GM04504 (cell line): ENCODE measurements around the gene ARF3.

ENCODE experiments used
- DNase-seq: peaks from one replicate; pipeline ENCODE4 v3.0.0-alpha.2; 2012; ENCODE audit warnings: low read depth

Gene ARF3

DNA sequence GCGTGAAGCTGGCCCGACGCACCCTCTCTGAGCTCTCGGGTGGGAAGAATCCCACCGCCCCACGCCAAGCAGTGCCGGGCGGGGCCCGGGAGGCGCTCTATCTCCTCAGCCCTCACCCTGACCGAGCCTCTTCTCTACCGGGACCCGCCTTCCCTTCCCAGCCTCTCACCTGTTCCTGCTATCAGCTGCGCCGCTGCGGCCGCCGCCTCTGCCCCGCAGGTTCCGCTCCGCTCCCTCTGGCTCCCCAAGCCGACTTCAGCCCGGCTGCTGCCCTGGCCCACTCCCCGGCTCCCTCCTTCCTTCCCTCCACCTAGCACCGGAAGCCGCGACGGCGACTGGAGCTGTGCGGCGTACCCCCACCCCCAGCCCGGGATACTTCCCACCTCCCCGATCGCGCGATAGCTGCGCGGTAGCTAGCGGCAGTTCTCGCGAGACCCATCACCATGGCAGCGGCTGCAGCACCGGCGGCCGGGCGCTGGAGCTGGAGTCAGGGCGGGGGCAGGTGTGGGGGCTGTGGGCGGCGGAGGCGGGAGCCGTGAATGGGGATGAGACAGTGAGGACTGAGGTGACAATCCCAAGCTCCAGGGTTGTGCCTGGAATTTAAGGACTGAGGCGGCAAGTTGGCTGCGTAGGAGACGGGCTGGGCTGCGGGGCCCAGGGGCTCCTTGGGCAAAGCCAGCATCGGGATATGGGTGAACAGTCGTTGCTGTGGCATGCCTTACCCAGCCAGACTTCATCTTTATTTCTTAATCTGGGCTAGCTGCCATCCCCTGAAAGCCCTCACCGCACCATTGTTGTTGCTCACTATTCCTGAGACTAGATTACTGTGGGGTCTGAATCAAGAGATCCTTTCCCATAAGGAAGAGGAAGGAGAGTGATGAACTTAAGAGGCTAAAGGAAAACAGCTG, at the start of gene ARF3:
Gene ARF3, minus strand, starts transcription at position 347 of the 908 bp plus-strand sequence. CDS start 16,392 bp downstream, outside the sequence.
- DNase-seq = peak; percentile 79

- no peak for DNase-seq
These were observed 43.1 kb upstream of the ARF3 start for GRCh38 chr12:49000346-49000745.

GRCh38 chr12:48999371-49000131, 42.3 kb upstream of the ARF3 start, which contains the start of gene DDN:
Gene DDN, minus strand, starts transcription at chr12:48999375. Its CDS starts 88 bp downstream, at chr12:48999287.
- no peak for DNase-seq

DNA sequence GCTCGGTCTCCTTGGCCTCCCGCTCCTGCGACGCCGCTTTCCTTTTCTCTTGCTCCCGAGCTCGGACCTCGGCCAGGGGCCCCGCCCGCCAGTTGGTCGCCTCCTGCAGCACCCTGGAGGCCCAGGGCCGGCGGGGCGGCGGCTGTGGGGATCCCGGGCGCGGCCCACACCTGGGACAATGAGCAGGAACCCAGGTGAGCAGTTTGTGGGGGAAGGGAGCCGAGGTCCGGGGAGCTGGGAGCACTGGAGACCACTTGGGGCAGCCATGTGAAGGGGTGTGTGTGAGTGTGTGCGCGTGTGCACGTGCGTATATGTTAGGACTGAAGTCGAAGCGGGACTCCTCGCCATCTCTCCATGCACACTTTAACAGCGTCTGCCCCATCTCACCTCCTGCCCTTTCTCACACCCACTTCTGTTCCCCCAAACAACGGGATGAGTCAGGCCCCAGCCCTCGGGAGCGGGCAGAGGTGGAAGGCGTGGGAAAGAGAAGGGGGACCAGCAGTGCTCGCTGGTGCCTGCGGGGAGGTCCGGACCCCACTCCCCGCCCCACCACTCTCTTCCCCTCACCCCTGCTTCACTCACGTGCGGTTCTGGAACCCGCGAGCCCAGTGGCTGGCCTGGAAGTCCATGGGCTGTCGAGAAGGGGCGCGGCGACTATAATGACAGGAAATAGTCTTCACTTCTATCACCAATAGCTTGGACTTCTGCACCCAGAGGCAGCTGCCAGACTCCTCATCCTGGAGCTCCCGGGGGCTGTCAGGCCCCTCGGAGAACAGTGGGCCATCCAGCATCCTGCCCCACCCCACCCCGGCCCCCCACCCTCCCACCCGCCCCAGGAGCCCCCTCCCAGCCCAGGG, 41.4 kb upstream of the ARF3 start:
- DNase-seq = no peak

DNA sequence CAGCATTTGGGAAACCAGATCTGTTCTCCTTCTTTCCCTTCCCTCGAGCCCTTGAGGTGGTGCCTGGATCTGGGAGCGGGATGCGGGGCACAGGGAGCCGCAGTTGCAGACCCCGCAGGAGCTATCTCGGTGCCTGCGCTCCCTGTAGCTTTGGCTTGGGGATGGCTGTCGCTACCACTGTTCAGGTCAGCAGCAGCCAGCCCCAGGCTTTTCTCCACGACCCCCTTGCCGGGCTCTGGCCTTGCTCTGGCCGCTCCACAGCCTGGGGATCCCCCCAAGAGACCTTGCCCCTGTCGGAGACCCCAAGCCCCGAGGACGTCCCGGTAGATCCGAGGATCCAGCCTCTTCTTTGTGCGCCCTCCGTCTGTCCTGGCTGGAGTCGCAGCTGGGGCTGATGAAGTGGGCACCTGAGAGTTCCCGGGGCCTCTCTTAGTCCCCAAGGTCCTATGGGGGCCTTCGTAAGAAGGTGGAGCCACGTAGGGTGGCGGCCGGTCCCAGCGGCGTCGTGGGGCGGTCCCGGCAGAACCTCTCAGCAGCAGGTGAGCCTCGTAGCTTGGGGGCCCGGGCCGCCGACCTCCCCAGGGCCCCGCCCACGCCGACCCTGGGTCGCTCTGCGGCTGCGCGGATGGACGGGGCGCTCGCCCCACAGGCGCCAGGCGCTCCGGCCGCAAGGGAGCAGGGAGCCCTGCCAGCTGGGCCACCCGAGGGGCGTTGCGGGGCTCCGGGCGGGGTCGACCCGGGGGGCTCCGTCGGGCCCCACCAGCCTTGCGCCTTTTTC, 40.6 kb upstream of the ARF3 start:
- no peak for DNase-seq

DNA sequence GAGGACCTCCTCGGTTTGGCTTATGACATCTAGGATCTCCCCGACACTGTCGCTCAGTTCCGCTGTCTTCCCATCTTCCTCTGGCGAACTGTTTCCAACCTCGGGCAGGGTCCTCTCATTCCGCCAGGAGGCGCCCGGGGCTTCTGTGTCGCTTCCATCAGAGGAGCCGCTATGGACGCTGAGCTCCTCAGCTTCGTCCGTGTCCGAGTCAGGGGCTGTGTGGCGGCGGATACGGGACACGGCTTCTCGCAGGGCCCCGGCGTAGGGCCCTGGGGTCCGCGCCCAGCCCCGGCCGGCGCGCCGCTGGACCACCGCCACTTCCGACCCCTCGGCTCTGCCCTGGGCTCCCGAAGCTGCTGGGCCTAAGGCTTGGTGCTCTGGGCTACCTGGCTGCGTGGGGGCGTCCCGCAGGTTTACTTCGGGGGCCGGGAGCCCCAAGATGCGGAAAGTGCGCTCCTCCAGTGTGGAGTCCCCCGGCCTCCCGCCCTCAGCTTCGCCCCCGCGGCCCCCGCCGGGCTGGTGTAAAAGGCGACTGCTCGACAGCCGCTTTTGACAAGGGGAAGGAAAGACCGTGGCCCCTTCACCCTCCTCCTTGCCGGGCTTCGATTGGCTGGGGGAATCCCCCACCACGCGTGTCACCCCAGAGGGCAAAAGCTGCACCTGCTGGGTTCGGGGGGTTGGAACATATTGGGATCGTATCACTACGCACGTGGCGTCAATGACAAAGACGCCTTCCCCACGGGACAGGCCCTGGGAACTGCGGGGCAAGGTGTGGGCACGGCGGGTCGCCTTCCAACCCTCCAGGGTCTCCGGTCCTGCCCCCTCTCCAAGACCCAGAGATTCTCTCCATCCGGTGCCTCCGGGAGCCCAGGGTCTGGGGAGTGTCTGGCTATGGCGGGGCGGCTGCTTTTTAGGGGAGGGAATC, 39.8 kb upstream of the ARF3 start:
- no peak for DNase-seq

- no peak for DNase-seq
These were observed 38.0 kb upstream of the ARF3 start for GRCh38 chr12:48995086-48995879.

GRCh38 chr12:48994224-48995085, 37.2 kb upstream of the ARF3 start:
- no peak for DNase-seq

DNA sequence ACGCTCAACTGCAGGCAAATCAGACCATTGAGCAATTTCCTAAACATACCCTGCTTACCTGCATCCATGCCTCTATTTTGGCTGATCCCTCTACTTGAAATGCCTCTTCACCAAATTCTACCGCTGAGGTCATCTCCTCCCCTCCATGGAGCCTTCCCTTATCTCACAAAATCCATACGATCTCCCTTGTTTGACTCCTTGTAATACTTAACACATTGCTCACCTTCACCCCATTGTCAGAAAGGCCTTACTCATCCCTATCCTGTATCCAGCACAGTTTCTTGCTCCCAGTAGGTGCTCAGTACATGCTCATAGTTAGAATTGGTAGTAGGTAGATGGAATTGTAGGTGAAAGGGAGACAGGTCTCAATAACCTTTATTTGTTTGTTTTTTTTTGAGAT, 36.5 kb upstream of the ARF3 start:
- DNase-seq = no peak

- DNase-seq = no peak
These were observed 34.2 kb upstream of the ARF3 start for GRCh38 chr12:48991247-48992050.

DNA sequence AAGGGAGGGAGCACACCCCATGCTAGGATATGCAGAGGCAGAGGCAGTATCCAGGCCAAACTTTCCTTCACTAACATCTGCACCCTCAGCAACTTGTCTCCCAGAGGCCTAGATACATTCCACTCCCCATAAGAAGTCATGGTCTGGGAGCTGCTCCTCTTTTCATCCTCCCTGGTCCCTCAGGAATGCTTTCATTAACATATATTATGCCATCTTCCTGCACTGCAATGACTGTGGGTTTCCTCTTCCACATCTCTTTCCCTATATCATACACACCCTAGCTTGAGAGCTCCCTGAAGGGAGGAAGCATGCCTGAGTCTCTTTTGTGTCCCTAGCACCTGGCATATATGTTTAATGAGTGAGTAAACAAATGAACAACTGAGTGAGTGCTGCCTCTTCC, 33.3 kb upstream of the ARF3 start:
- DNase-seq = no peak

DNA sequence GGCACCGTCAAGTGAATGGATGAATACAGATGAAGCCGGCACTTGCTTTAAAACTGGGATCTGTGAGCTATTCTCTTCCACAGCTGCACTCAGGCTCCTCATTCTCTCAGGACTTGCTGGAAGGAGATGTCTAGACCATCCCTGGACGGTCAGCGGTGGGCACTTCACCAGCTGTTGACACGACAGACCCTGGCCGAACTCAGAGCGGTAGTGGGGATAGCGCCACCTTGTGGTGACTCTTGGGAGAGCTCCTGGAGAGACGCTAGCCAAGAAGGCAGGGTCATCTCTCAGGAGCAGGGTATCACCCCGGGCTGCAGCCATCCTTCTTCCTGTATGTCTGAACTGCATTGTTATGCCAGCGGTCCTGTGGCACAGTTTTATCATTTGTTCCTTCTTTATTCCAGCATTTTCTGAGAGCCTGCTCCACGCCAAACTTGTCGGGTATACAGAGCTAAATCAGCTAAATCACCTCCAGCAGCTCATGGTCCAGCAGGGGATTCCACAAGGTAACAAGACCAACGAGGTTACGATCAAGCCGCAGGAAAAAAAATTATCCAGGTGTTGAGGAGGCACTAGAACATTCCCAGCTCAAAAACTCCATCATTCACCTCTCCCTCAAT, 30.9 kb upstream of the ARF3 start:
- no peak for DNase-seq

- no peak for DNase-seq
These were observed 29.5 kb upstream of the ARF3 start for GRCh38 chr12:48986720-48987291.

DNA sequence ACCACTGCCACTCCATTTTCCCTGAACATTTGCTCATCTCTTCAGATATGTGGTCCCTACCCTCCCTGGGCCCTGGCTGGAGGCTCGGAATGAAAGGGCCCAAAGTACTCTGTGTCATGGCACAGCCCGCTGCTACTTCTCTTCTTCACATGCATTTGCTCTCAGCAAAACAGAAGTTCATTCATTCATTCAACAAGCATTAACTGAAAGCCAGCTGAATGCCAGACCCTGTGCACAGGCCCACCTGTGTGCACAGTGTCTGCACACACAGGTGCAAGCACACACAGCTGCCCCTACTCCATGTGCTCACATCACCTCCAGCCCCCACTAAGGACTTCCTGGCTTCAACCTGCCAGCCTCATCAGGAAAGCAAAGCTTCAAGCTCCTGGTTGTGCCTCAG, 28.6 kb upstream of the ARF3 start:
- no peak for DNase-seq

DNA sequence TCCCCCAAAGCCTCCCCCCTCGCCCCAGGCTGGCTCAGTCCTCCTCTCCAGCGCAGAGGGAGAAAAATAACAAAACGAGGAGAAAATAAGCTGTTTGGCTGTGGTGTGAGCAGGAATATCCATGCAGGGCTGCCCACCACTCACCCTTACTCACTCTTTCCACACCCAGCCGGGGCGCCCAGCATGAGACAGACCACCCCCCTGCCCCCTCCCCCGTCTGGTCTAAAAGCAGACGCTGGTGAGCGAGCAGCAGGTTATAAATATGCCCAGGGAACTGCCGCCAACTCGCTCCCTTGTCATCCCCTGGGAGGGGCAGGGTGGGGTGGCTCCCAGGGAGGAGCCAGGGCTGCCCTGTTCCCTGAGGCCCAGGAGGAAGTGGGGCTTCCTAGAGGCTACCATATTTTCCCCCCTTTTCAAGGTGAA, 28.2 kb upstream of the ARF3 start:
- no peak for DNase-seq

DNA sequence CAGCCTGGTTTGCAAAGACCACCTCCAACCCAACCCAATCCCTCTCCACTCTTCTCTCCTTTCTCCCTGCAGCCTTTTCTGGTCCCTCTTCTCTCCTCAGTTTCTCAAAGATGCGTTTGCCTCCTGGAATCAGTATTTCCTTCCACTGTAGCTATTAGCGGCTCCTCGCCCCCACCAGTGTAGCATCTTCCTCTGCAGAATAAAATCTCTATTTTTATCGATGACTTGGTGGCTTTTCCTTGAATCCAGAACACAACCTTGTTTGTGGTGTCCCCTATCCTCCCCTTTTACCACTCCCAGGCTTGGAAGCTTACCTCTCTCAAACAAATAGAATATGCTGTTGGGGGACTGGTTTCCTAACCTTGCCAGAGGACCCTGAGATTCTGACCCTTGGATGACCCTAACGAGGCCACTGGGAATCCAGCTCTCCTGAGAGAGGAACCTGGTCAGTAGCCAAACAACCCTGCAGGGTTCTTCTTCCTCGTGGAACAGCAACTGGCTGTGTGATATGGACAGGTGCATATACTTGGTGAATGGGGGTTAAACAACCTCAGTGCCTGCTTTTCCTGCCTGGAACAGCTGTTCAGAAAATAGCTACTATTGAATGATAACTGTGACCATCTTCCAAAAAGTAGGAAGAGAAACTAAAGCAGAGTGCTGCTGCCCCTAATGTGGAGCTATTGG, 25.3 kb upstream of the ARF3 start:
- DNase-seq = no peak
